GM12892 (cell line): ENCODE results near the gene DCUN1D4.

Experiments
- POLR2A ChIP-seq: IDR thresholded peaks from 2 replicates; pipeline ENCODE4 v1.6.1; 2011; ENCODE audit warnings: low read depth, low read length, control low read depth
- POLR2AphosphoS5 ChIP-seq: IDR thresholded peaks from 2 replicates; pipeline ENCODE4 v1.6.1; 2011; ENCODE audit warnings: low read depth, low read length, control low read depth
- TAF1 ChIP-seq: IDR thresholded peaks from 2 replicates; pipeline ENCODE4 v1.6.1; 2011; ENCODE audit warnings: low read depth, mild to moderate bottlenecking, control low read depth, low read length, borderline replicate concordance

DNA sequence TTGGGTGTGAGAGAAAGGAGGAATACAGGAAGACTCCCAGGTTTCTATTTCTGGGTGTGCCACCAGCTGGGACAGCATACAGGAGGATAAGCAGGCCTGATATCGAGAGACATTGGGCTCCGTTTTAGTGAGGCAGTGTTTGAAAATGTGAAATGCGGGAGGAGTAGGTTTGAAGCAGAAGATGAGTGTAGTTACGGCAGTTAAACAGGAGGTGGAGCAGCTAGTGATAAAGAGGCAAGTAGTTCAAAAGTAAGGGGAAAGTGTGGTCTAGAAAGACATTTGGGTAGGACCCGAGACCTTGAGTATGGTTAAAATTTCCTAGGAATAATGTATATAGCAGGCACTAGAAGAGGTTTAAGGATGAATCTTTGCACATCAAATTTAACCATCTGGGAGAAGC lies 42.4 kb downstream of the DCUN1D4 start:
- TF ChIP-seq POLR2A, result no peak
- TF ChIP-seq POLR2AphosphoS5, result no peak
- no peak for TF ChIP-seq TAF1
